GM12801 (cell line): ENCODE data around the gene FBXL22.

ENCODE experiments used
- CTCF ChIP-seq: IDR thresholded peaks from one replicate; pipeline ENCODE4 v1.5.1; 2011; ENCODE audit warnings: control low read depth; ENCODE audit not compliant: insufficient read length; ENCODE audit errors: extremely low read depth

Gene FBXL22

GRCh38 chr15:63615935-63616334 lies 18.7 kb downstream of the FBXL22 start:
- TF ChIP-seq CTCF, result no peak

- no peak for TF ChIP-seq CTCF
Measured at GRCh38 chr15:63623232-63623969, 26.2 kb downstream of the FBXL22 start.

DNA sequence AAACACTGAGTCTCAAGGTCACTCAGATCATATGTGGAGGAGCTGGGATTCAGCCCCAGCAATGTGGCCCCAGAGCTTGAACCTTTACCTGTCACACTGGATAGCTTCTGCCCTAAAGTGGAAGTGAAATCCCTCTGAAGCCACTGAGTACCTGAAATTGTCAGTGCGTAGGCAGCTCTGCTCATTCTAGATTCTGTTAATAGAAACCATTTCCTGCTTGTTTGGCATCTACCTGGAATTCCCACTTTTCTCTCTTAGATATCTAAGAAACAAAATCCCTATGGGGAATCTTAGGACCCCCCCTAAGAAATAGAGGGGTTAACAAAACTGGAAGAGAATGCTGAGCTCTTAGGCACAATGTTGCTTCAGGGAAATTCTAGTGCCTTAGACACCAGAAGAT lies 29.8 kb downstream of the FBXL22 start:
- no peak for TF ChIP-seq CTCF

DNA sequence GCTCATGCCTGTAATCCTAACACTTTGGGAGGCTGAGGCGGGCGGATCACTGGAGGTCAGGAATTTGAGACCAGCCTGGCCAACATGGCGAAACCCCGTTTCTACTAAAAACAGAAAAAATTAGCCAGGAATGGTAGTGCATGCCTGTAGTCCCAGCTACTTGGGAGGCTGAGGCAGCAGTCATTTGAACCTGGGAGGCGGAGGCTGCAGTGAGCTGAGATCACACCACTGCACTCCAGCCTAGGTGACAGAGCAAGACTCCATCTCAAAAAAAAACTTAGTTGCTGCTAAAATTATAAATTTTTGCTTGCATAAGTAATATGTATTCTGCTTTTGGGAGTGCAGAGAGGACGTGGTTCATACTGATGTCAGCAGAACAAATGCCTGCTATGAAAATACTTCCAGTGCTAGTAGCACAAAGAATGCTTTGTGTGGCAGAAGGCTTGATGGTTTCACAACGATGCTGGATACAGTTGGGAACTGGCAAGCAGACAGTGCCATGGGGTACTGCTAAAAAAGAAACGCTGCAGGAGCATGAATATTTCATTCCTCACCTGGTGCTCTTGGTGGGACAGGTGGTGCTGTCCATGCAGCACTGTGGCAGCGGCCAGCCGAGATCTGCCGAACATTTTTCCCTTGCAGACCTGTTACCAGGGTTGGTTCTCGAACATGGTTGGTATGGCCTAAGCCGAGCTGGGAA lies 31.1 kb downstream of the FBXL22 start:
- no peak for TF ChIP-seq CTCF

DNA sequence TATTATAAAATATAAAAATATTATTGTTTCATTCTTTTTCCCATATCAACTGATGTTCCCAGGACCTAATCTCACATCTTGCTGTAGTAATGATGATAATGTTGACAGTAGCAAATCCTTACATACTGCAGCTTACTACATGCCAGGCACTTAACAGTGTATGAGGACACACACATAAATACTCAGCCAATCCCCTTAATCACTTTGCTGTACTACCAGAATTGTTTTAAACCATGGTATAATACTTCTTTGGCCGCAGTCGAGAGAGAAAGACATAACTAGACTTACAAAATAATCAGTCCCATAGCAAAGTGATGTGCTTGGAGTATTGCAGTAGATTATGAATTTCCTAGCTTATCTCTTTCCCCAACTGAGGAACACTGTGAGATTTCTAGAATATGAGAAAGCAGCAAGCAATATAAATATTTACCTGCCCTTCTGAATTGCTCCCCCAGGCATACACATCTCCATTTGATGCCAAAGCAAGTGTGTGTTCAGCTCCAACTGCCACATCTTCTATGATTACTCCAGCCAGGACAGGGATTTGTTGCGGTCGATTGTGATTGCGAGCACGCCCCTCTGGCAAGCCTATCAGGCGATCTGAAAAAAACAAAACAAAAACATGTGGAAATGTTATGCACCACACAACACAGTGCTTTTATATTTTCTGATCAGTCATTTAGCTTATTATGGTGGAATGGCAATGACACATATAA lies 33.0 kb downstream of the FBXL22 start:
- TF ChIP-seq CTCF, result no peak

- TF ChIP-seq CTCF, result no peak
Measured at GRCh38 chr15:63633312-63633711, 36.1 kb downstream of the FBXL22 start.

DNA sequence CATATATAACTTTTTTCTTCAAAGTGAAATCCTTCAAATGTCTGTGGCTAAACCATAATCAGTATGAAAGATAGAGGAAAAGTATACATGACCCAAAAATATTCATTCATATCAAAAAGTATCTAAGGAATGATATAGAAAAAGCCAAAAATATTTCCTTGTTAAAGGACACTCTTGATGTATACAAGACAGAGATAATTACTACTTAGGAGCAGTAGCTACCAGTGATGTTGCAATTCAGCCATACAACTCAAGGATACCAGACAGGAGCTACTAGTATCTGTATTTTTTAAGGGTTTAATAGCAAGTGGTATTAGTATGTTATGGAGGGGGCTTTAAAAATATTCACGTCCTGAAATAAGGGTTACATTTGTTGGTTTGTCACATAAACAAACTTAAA lies 37.0 kb downstream of the FBXL22 start:
- no peak for TF ChIP-seq CTCF
